Stimulated activated CD8-positive, alpha-beta memory T cell treated with anti-CD3 and anti-CD28 coated beads, Interleukin-4, amount 100 ng/mL, for 4 hours (primary cell): Measurements from ENCODE around the gene ZNF837.
"Not testable (repeated sequence)": the region's sequence is repeated elsewhere in the genome, so short reads cannot be mapped to it uniquely, and the experiment has no call there.

Source experiments
- DNase-seq, 2 donors: peaks; one replicate each; pipeline ENCODE4 v3.0.0-alpha.2; 2020; ENCODE audit warnings: low read depth in 2 of 2, low spot score in 1 of 2

The ZNF837 gene

DNA sequence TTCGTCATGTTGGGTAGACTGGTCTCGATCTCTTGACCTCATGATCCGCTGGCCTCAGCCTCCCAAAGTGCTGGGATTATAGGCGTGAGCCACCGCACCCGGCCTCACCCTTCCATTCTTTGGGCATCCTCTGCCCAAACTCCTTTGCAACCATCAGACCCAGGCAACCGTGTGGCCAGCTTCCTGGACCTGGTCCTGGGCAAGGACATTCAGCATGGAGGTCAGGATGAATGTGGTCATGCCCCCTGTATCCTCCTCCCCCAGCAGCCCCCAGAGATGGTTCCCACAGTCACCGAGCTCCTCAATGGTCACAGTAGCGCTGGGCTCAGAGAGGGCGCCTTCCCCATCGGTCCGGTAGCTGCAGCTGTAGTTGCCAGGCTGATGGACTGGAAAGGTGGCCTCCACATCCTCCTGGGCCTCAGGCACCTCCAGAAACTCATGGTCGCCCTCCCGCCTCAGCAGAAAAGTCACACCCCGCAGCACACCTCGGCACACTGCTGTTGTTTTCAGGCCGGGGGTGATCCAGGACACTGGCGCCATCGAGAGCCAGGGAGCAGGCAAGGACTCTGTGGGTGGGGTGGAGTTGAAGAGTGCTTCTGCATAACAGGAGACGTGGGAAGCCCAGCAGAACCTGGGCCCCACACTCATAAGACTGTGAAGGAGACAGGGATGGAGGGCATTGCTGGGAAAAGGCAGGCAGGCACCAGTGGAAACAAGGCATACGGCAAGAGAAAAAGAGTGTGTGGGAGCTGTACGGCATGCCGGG is 28.7 kb downstream of the ZNF837 start:
- no peak for DNase-seq

DNA sequence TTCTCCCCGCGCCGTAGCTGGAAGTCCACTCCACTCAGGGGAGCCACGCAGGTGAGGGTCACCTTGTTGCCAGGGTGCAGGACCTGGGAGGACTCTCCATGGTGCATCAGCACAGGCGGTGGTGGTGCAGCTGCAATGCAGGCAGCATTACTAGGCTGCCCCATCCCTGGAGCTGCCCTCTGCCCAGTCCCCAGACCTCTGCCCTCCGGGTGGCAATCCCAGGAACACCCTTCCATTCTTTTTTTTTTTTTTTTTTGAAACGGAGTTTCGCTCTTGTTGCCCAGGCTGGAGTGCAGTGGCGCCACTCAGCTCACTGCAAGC is 29.3 kb downstream of the ZNF837 start:
- no peak for DNase-seq

GRCh38 chr19:58350871-58351557 is 29.8 kb downstream of the ZNF837 start:
- DNase-seq: no peak

DNA sequence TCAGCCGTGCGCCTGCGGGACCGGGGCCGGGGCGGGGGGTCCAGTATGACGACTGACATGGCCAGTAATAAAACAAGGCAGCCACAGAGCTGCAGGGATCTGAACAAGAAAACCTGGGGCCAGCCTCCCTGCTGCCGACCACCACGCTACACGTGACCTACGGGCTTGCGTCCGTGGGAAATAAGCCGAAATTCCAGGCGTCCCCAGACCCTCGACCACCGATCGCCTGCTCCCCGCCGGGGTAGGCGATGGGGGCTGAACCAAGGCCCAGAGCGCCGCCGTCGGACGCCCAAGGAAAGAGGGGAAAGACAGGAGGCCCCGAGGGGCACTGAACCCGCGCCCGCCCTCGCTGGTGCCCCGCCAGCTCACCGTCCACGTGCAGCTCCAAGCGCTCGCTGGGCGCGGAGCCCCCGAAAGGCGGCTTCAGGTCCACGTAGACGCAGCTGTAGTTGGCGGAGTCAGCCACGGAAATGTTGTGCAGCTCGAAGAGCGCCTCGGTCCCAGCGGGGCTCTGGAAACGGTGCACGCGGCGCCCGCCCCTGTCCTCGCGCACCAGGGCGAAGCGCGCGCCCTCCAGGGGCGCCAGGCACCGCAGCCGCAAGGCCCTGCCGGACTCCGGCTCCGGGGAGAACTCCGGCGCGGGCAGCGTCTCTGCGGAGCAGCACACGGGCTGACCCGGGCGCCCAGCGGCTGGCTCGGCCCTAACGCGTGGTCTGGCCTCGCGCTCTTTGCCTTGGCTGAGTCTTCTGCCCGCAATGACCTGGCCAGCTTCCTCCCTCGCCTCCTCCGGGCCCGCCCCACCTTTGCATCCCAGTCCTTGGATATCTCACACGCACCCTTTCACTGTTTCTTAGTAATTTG is 30.6 kb downstream of the ZNF837 start:
- no peak for DNase-seq

GRCh38 chr19:58349590-58349989 is 31.2 kb downstream of the ZNF837 start:
- DNase-seq: no peak

DNA sequence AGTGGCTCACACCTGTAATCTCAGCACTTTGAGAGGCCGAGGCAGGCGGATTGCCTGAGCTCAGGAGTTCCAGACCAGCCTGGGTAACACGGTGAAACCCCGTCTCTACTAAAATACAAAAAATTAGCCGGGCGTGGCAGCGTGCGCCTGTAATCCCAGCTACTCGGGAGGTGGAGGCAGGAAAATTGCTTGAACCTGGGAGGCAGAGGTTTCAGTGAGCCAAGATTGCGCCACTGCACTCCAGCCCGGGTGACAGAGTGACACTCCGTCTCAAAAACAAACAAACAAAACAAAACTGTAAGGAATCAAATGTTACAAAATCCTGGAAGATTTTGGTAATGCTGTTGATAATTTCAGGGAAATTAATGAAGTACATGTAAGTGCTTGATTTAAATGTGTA is 32.8 kb downstream of the ZNF837 start:
- DNase-seq: not testable (repeated sequence)

DNA sequence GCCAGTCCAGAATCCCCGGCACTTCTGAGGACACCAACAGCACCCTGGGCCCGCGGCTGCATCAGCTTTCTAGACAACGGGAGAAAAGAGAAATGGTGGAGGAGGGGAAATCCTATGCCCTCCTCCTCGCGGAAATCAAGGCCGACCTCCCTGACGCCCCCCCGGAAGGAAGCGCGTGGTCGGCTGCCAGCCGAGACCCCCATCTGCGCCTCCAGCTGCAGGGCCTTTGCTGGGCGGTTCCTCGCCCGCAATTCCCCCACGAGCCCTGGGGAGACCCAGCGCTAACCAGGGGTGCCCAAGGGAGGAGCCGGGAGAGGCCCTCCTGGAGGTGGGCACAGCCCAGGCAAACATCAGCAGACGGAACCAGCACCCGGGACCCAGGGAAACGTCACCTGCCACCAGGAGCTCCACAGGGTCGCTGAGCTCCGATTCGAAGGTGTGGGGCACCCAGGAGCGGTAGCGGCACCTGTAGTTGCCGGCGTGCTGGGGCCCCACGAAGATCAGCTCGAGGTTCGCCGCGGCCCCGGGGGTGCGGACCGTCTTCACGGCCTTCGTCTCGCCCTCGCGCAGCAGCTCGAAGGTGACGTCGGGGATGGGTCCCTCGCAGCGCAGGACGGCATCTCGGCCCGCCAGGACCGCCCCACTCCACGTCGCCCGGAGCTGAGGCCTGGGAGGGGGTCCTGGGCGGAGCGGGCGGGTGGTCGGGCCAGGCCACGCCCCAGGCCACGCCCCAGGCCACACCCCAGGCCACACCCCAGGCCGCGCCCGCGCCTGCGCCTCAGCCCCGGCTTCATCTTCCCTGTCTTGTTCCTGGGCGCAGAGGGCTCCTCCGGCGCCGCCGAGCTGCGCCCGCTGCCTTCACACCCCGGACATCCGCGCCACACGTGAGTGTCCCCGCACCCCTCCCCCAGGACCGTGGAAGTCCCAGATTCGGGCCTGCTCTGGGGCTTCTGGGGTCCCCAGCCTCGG is 33.6 kb downstream of the ZNF837 start:
- peak; percentile 24 to 35 for DNase-seq

GRCh38 chr19:58345558-58345957 is 35.3 kb downstream of the ZNF837 start:
- DNase-seq: no peak

- no peak for DNase-seq
These were observed 41.8 kb downstream of the ZNF837 start for GRCh38 chr19:58338825-58339558.

- no peak for DNase-seq
These were observed 42.5 kb downstream of the ZNF837 start for GRCh38 chr19:58338336-58338735.

DNA sequence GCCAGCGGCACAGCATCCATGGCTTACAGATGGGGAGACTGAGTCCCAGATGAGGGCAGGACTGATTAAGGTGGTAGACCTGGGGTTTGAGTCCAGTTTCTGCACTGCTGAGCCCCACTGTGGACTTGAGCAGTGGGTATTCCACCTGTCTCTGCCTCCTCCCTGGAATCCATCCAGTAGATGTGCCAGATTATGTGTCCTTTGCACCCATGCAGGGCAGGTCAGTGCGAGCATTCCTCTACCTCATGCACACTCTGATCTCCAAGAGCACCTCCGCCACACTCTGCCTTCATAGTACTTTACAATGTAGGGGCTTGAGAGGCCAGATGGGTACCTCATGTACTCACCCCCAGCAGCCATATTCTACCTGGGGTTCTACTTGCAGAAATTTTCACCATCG is 44.0 kb downstream of the ZNF837 start:
- no peak for DNase-seq

- no peak for DNase-seq
These were observed 44.6 kb downstream of the ZNF837 start for GRCh38 chr19:58336216-58336615.

DNA sequence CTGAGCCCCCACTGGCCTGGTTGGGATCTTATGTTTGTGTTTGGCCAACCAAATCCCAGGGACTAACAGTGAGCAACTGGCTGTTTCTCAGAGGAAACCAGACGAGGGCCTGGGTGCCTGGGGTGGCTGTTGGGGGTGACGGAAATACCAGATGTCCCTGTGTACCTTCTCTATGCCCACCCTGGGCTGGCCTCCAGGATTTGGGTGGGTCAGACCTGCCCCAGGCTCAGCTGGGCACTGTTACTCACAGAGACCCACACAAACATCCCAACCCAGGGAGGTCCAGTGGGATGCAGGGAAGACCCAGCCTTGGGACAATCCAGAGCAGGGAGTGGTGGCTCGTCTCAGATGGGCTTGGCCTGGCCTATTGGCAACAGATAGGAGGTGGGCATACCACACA is 45.2 kb downstream of the ZNF837 start:
- DNase-seq: no peak

DNA sequence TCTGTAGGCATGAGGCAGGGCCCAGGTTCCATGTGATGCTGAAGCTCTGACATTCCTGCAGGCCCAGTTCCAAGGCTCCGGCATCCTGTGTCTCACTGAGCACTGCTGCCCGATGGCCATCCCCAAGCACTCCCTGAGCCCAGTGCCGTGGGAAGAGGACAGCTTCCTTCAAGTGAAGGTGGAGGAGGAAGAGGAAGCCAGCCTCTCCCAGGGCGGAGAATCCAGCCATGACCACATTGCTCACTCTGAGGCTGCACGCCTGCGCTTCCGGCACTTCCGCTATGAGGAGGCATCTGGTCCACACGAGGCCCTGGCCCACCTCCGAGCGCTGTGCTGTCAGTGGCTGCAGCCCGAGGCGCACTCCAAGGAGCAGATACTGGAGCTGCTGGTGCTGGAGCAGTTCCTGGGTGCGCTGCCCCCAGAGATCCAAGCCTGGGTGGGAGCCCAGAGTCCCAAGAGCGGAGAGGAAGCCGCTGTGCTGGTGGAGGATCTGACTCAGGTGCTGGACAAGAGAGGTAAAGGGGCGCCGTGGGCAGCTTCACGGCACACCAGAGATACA is 46.1 kb downstream of the ZNF837 start:
- no peak for DNase-seq

GRCh38 chr19:58332697-58333096 is 48.1 kb downstream of the ZNF837 start:
- DNase-seq: no peak

DNA sequence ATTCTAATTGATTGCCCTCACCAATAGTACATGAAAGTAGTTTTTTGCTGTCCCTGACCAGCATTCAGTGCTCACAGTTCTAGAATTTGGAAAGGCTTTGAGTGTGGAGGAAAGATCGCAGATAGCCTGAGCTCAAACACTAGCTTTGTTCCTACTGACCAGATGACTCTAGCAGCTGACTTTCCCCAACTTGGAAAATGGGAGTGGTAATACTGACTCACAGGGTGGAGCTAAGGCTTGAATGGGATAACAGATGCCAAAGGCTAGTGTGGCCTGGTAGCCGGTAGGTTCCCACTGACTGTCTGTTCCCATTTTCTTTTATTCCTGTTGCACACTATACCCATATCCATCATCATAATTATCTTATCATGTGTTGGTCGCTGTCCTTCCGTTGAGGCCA is 50.4 kb downstream of the ZNF837 start:
- no peak for DNase-seq

DNA sequence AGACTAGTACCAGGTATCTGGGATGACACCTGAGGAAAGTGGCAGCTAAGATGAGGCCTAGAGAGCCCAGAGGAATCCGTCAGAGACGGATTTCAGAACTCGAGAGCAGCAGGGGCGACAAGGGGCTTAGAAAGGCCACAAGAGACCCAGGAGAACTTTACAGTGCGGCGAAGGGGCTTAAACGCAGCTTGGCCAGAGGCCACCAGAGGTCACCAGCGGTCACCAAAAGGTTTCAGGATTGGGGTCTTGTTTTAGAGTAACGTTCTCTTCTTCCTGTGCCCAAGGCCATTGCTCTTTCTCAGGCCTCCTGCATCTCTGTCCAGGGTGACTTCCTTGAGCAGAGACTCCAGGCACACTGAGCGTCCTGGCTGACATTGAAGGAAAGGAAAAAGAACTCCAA is 51.8 kb downstream of the ZNF837 start:
- no peak for DNase-seq

DNA sequence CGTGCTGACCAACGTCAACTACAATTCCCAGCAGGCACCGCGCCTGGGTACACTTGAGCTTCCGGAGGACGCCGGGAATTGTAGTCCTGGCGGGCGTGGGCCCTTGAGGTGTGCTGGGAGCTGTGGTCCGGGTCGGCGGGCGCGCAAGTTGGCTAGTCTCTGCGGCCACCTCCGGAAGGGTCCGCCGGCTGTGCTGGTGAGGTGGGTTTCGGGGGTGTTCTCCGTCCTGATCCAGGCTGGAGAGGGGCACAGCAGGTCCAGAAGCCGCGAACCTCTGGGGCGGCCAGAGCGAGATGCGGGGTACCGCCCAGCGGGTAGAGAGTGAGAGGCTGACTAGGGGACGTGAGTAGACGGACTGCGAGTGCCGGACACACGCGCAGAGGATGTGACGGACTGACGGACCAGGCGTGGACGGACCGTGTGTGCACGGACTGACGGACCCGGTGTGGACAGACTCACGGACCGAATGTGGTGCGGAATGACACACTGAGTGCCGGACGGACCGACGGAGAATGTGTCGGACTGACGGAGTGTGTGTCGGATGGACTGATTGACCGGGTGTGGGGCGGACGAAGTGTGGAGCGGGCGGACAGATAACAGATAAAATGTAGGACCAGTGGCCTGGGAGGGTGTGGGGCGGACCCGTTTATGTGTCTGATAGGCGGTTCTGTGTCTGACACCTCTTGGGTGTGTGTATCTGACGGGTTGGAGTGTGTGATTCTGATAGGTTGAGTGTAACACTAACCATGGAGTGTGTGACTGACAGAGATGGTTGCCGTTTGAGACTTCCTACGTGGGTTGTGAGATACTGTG is 53.7 kb downstream of the ZNF837 start, which contains the start of gene ZSCAN22:
TSS of gene ZSCAN22 (plus strand) at position 81 of the 813 bp plus-strand sequence. CDS start 7,809 bp downstream, outside the sequence.
- peak; percentile 76 to 80 for DNase-seq

DNA sequence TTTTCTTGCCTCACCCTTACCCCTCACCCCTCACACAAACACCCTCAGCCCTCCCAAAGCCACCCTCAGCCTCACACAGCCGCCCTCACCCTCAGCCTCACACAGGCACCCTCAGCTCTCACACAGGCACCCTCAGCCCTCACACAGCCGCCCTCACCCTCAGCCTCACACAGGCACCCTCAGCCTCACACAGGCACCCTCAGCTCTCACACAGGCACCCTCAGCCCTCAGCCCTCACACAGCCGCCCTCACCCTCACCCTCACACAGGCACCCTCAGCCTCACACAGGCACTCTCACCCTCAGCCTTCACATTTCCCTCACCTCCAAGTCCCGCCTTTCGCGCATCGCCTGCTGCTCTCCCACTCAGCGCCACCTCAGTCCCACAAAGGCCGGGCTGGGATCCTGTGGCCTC is 54.3 kb downstream of the ZNF837 start:
- DNase-seq: no peak
